ENCODE data around the gene VIL1.

The VIL1 gene

DNA sequence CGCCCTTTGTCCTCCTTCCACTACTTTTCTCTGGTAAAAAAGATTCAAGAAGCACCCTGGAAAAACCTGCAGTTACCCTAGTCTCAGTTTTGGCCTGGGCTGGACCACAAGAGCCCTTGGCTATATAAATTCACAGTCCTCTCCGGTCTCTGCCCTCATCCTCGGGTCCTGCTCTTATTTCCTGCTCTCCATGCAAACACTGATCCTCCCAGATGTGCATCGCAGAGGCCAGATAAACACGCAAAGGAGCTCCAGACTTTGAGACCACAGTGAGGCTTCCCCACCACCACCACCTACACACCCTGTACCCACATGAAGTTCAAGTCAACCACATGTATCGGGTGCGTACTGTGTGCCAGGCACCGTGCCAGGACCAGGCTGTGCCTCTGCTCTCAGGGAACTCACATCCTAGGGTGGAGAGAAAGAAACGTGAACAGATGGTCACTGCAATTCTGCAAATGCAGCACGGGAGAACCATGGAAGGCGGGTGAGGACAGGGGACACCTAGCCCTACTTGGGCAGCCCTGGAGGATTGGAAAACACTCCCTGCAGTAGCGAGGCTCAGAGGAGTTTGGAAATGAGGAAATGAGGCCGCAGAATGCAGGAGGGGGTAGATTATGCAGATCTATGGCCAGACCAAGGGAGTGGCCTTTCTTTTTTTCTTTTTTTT is 11.8 kb upstream of the VIL1 start:
- DNase-seq = peak in 1 of 4 experiments; percentile 17

DNA sequence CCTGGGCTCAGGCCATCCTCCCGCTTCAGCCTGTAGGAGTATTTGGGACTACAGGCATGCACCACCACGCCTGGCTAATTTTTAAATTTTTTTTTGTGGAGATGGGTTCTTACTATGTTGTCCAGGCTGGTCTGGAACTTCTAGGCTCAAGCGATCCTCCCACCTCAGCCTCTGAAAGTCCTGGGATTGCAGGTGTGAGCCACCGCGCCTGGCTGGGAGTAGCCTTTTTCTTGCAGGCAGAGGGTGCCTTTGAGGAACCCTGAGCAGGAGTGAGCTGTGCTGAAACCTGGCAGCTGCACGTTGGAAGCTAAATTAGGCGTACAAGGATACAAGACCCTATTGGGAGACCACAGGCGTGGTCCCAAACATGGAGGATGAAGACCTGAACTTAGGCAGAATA is 11.2 kb upstream of the VIL1 start:
- DNase-seq = no peak

DNA sequence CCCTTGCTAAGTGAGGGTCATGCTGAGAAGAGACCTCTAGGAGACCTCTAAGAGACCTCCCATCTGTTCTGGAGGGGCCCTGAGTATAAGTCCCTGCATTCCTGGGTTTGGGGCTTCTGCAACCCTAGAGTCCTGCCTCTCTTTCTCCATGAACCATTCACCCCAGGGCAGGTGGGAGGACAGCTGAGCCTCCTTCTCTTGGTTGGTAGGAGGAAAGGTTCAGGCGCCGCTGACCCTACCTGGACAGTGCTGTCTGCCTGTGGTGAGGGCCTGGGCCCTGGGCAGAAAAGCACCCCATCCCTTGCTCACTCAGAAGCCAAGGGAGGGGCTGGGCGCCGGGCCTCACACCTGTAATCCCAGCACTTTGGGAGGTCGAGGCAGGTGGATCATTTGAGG is 604 bp upstream of the VIL1 start:
- no peak for DNase-seq

DNA sequence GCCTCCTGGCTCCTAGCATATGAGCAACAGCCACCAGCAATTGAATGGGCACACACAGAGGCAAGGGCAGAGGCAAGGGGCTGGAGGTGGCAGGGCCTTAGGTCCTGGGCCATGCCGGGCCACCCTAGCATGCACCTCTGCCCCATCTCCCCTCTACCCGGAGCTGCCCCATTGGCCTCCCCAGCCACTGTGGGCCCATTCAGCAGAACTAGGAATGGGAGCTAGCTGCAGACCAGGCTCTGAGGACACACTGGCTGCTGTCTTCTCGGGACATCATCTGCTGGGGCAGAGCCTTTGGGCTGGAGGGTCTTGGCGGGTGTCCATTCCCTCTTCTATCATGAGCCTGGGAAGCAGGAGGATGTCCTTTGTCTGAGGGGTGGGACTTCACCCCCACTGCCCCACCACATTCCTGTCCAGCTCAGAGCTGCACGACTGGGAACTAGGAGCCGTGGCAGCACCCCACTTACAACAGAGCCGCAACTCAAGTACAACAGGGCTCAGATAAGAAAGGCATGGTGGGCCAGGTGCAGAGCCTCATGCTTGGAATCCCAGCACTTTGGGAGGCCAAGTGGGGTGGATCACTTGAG is 800 bp downstream of the VIL1 start:
- DNase-seq = no peak

DNA sequence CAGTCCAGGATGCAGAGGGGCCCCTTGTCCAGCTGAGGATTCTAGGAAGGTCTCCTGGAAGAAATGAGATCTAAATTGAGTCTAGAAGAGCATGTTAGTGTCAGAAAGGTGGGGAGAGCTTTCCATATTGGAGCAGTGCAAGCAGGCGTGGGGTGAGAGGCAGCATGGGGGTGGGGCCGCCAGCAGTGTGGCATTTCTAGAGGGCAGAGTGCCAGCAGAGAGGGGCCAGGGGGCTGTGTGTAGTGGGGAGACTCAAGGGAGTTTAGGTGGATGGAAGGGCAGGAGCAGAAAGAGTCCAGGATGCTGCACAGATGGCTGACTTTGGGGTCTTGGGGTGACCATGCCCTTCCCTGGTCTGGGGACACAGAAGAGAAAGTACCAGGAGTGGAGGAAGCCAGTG is 2.1 kb downstream of the VIL1 start:
- no peak for DNase-seq

DNA sequence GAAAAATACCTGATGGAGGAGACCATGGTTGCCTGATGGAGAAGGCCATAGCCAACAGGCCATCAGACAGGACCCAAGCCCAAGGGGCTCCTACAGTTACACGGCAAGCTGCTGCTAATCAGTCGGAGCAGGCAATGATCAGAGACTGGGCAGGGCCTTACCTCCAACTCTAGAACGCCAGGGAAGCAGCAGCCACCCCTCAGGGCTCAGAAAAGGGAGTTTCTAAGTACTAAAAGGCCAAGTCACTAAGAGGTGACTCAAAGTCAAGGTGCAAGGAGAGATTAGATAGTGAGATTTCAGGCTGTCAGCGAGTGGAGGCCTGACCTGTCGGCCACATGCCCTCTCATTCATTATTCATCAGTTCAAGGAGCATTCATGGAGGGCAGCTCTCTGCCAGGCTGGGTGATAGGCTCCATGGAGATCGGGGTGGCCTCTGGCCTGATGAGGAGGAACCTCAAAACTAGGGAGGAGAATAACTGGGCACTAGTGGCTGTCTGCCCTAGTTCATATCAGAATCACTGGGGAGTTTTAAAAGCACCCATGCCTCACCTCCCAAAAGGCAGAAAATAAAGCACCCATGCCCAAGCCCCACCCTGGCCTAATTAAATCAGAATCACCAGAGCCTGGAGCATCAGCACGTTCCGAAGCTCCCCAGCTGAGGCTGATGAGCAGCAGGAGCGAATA is 3.6 kb downstream of the VIL1 start:
- DNase-seq = no peak

DNA sequence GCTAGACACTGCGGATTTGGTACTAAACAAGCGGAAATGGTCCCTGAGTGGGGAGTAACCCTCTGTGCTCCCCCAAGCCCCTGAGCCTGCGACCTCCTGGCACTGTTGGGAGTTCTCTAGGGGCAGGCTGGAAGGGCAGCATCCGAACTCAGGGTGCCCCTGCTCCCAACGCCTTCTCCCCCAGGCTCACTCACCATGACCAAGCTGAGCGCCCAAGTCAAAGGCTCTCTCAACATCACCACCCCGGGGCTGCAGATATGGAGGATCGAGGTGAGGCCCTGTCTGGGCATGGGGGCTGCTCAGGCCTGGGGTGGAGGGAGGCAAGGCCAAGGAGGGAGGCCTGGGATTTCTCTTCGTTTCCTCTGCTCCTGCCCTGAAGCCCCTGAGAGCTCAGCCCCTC is 4.7 kb downstream of the VIL1 start:
- DNase-seq = no peak

DNA sequence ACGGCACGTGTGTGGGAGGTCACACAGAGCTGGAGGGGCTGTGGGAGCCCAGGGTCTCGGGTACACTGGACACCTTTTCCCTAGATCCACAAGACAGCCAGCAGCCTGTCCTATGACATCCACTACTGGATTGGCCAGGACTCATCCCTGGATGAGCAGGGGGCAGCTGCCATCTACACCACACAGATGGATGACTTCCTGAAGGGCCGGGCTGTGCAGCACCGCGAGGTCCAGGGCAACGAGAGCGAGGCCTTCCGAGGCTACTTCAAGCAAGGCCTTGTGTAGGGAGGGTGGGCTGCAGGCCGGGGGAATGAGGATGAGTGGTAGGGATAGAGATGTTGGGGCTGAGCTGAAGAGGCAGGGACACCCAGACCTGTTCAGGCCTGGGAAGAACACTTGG is 6.6 kb downstream of the VIL1 start:
- no peak for DNase-seq

DNA sequence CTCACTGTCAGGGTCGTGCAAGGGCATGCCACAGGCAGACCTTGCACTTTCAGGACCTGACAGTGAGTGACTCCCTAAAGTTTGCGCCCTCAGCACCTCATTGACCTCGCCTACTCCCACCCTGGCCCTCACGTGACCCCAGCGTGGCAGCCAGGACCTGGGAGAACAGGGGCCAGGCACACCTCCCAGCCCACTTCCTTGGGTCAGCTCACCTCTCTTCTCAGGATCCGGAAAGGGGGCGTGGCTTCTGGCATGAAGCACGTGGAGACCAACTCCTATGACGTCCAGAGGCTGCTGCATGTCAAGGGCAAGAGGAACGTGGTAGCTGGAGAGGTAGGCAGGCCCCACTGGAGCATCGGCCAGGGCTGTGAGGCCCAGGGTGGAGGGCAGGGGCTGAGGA is 8.8 kb downstream of the VIL1 start:
- DNase-seq = no peak

DNA sequence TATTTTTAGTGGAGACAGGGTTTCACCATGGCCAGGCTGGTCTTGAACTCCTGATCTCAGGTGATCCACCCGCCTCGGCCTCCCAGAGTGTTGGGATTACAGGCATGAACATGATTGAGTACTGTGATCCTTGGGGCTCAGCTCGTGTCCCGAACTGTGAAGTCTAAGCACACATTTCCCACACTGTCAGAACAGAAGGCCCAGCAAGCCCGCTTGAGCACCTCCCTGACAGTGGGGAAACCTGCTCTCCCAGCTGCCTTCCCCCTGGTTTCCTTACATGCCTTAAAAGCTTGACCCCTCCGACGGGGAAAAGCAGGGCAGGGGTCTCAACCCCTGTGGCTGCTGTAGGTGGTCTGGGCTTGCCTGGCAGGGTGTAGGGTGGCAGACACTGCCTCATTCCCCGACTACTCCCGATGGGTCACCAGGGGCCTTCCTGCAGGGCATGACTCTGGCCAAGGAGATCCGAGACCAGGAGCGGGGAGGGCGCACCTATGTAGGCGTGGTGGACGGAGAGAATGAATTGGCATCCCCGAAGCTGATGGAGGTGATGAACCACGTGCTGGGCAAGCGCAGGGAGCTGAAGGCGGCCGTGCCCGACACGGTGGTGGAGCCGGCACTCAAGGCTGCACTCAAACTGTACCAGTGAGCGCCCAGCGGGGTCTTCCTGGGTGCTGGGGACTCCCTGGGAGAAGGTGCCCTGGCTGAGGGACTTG is 10.1 kb downstream of the VIL1 start:
- DNase-seq = no peak

DNA sequence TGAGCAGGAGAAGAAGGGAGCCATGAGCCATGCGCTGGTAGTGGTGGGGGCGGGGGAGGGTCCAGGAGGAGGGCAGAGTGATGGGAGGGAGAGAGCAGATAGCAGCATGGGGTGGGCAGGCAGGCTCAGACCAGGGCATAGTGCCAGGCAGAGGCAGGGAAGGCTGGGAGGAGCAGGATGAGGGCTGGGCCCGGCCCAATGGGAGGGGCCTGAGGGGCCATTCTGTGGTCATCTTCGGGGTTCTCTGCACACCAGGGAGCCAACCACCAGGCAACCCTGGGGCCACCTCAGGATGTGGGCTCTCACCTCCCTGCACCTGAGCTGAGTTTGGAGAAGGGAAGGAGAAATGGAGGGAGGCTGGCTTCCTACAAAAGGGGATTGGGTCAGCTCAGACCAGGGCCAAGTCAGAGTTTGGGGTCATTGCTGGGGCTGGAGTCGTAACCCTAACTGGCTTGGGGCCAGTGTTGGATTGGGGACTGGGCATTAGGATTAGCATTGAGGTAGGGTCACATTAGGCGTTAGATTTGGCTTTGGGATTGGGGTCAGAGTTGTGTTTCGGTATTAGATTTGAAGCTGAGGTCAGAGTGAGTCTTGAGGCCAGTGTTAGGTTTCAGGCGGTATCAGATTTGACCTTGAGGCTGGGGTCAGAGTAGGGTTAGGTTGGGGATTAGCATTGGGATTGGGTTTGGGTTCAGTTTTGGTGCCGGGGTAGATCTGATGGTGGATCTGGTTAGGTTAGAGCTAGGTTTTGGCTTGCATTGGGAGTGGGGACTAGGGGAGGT is 11.2 kb downstream of the VIL1 start:
- no peak for DNase-seq

DNA sequence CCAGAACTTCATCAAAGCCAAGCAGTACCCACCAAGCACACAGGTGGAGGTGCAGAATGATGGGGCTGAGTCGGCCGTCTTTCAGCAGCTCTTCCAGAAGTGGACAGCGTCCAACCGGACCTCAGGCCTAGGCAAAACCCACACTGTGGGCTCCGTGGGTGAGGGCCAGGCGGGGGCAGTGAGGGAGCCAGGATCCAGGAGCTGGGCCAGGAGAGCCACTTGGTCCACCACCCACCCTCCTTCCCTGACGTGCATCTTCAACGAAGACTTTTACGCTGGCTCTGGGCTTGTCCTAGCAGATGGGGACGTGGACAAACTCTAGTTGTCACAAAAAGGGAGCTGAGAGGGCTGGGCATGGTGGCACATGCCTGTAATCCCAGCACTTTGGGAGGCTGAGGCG is 11.8 kb downstream of the VIL1 start:
- no peak for DNase-seq

DNA sequence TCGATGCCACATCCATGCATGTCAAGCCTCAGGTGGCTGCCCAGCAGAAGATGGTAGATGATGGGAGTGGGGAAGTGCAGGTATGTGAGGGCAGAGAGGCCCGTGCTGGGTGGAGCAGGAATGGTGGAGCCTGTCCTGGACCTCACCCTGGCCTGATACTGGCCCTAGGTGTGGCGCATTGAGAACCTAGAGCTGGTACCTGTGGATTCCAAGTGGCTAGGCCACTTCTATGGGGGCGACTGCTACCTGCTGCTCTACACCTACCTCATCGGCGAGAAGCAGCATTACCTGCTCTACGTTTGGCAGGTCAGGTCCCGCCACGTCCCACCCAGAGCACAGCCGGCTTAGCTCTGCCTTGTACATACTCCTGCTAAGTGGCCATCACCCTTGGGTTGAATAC is 13.0 kb downstream of the VIL1 start:
- DNase-seq = no peak

DNA sequence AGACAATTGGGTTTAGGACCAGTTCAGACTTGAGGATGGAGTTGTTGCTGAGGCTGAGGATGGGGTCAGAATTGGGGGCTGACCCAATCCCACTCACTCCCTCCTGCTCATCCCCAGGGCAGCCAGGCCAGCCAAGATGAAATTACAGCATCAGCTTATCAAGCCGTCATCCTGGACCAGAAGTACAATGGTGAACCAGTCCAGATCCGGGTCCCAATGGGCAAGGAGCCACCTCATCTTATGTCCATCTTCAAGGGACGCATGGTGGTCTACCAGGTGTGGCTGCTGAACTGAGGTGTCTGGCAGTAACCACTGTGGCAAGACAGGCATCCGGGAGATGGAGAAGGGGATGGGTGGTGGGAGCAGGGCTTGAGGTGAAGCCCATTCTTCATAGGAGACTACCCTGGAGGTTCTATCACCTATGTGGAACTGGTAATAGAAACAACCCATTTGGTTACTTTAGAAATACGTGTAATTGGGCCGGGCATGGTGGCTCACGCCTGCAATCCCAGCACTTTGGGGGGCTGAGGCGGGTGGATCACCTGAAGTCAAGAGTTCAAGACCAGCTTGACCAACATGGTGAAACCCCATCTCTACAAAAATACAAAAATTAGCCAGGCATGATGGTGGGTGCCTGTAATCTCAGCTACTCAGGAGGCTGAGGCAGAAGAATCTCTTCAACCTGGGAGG is 13.9 kb downstream of the VIL1 start:
- no peak for DNase-seq

DNA sequence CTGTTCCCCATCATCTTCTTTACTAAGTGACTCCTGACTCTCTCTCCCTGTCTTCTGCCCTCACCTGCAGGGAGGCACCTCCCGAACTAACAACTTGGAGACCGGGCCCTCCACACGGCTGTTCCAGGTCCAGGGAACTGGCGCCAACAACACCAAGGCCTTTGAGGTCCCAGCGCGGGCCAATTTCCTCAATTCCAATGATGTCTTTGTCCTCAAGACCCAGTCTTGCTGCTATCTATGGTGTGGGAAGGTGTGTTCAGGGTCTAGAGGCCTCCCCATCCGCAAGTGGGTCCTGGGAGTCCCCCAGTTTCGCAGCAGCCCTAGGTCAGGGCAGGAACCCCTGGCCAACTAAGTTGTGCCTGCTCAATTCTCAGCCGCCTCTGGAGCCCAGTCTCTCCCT is 15.5 kb downstream of the VIL1 start:
- DNase-seq = no peak

DNA sequence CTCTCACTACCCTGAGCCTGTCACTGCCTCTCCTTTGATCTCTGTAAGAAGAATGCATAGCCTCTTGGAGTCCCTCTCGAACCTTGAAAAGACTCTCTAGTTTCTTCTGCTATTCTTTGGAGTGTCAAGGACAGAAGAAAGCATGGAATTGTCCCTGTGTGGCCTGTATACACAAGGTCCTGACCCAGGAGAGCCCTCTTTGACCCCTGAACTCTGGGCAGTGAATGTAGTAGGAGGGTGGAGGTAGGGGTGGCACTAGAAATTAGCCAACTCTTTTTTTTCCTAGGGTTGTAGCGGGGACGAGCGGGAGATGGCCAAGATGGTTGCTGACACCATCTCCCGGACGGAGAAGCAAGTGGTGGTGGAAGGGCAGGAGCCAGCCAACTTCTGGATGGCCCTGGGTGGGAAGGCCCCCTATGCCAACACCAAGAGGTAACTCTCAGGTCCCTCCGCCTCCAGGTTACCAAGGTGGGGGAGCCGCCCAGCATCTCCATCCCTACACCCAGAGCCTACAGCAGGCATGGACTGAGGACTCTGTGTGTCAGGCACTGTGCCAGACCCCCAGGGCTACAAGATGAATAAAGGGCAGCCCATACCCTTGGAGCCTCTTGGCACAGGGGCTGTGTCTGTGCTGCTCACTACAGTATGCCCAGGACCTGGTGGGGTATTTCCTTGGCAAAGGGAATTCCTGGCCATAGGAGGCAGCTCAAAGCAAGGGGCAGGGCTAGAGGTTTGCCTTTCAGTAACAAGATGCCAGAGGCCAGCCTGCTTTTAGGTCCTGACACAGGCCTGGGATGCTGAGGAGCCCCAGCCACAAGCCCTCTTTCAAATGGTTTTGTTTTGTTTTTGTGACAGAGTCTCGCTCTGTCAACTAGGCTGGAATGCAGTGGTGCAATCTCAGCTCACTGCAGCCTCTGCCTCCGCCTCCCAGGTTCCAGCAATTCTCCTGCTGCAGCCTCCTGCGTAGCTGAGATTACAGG is 16.4 kb downstream of the VIL1 start:
- DNase-seq = no peak

DNA sequence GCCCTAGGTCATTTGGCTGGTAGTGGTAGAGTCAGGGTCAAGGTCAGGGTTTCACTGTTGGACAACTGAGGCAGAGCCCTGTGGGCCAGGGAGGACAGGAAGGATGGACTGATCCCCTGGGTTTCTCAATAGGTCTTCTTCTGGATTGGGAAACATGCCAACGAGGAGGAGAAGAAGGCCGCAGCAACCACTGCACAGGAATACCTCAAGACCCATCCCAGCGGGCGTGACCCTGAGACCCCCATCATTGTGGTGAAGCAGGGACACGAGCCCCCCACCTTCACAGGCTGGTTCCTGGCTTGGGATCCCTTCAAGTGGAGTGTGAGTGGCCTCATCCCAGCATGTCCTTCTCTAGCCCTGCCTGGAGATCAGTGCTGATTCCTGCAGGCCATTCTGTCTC is 18.1 kb downstream of the VIL1 start:
- DNase-seq = no peak

DNA sequence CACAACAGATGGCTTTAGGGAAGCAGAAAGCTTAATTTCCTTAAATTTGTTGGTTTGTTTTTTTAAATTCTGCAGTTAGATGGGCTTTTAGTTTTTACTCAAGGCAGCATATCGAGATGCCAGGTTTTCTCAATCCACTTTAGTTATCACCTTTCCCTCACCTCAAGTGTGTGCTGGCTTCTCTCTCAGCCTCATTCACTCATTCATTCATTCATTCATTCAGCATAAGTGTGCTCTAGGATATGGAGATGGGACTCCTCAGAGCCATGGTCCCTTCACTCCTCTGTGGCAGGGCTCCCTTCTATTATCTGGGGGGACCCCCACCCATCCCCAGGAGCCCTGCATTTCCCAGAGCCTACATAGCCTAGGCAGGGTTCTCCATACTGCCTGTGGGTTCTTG is 19.0 kb downstream of the VIL1 start:
- no peak for DNase-seq

DNA sequence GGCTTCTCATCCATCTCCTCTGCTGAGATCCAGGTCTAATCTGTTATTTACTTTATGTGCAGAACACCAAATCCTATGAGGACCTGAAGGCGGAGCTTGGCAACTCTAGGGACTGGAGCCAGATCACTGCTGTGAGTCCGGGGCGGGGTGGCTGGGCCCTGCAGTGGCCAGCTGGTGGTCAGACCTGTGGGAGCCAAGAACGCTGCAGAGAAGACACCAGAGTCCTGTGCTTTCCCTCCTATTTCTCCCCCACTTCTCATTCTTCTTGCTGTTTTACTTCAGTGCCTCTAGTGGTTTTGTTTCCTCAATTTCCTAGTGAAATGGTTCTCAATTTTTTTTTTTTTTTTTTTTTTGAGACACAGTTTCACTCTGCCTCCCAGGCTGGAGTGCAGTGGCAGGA is 19.7 kb downstream of the VIL1 start:
- no peak for DNase-seq

DNA sequence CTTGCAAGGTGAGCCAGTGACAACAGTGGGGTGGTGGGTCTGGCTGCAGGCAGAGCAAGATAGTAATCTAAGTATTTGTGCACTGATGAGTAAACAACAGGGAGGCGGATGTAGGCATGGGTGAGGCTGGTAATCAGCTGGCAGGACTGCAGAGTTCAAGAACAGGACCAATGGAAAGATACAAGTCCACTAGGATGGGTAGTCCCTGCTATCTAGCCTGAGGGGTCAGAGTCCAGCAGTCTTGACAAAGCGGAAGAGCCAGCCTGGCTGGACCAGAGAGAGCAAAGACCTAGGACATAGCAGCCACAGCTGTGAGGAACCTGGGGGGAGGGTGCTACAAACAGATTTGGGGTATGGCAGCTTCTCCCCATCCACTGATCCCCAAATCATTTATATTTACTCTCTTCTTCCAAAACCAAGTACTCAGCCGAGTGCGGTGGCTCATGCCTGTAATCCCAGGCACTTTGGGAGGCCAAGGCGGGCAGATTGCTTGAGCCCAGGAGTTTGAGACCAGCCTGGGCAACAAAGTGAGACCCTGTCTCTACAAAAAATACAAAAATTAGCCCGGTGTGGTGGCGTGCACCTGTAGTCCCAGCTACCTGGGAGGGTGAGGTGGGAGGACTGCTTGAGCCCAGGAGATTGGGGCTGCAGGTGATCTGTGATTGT is 25.9 kb downstream of the VIL1 start:
- DNase-seq = no peak

DNA sequence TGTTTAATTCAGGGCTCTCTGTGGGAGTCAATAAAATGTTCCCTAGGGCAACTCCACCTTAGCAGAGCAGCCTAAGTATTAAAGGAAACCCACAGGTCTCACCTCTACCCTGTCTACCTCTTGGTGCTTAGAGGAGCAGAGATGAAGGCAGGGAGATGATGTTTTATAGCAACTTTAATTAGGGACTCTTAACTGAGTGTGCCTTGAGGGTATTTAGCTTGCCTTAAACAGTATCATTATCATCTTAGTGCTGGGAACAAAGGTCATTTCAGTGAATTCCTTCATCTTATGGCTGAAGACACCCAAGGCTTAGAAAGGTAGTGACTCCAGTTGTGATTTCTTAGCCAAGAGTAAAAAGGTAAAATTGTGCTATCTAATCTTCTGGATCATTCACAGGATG is 26.7 kb downstream of the VIL1 start:
- no peak for DNase-seq
